GM10266 (cell line): ENCODE measurements around the gene SCMH1.

Source experiments
- DNase-seq: peaks from one replicate; pipeline ENCODE4 v3.0.0; 2012; ENCODE audit errors: extremely low spot score
- TF ChIP-seq, protein P1 (sequence below): IDR thresholded peaks from 2 replicates; pipeline ENCODE4 v1.5.1; 2012; ENCODE audit warnings: mild to moderate bottlenecking, low read depth; ENCODE audit not compliant: control insufficient read depth, insufficient read depth; ENCODE audit errors: missing control alignments

The SCMH1 gene

DNA sequence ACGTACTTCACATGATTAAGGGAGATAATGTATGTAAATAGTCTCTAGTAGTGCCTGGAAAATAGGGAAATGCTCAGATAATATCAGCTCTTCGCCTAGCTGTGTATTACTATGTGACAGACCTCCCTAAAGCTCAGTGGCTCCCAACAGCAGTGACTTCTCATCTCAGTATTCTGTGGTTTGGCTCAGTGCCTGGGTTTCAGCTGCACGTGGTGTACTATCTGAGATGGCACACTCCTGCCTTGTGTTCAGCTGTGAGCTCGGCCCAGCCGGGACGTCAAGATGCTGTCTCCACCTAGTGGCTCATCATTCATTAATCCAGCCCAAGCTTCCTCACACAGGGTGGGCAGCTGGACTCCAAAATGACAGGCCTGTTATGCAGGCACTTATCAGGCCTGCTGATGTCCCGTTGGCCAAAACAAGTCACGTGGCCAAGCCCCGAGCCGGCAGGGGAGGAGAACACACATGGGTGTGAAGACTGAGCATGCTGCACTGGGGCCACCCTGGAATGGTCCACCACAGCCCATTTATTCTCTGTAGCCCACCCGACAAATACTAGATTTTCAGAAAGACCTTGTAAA, 238.4 kb downstream of the SCMH1 start:
- peak; percentile 76 for DNase-seq
- TF ChIP-seq, protein P1, sequence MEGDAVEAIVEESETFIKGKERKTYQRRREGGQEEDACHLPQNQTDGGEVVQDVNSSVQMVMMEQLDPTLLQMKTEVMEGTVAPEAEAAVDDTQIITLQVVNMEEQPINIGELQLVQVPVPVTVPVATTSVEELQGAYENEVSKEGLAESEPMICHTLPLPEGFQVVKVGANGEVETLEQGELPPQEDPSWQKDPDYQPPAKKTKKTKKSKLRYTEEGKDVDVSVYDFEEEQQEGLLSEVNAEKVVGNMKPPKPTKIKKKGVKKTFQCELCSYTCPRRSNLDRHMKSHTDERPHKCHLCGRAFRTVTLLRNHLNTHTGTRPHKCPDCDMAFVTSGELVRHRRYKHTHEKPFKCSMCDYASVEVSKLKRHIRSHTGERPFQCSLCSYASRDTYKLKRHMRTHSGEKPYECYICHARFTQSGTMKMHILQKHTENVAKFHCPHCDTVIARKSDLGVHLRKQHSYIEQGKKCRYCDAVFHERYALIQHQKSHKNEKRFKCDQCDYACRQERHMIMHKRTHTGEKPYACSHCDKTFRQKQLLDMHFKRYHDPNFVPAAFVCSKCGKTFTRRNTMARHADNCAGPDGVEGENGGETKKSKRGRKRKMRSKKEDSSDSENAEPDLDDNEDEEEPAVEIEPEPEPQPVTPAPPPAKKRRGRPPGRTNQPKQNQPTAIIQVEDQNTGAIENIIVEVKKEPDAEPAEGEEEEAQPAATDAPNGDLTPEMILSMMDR = peak; percentile 64

- TF ChIP-seq, protein P1 = no peak
- DNase-seq = no peak
Observed at GRCh38 chr1:41003127-41003639, 238.9 kb downstream of the SCMH1 start.

DNA sequence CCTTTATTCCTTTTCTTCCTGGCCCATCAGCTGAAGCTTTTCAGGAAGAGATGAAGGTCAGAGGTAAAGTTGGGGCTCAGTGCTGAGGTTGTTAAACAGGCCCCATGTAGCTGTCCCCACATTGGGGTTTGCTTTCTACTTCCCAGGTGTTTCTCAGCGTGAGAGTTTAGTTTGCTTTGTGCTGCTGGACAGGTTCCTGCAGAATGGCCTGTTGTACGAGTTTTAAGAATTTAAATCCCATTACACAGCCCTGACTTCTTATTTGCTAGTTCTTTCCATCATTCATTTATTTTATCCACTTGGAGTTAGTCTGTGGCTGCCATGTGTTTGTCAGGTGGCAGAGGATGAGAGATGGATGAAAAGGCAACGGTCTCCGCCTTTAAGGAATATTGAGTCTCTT, 243.4 kb downstream of the SCMH1 start:
- TF ChIP-seq, protein P1 = no peak

DNA sequence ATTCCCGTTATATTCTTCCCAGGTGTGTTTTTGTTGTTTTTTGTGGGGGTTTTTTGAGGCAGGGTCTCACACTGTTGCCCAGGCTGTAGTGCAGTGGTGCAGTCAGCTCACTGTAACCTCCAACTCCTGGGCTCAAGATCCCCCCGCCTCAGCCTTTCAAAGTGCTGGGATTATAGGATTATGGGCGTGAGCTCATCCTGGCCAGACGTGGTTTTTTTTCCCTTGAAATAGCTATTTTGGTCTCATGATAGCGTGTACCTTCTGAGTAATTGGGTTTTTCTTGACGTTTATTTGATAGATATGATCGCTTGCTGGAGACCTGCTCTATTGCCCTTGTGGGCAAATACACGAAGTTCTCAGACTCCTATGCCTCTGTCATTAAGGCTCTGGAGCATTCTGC, 245.0 kb downstream of the SCMH1 start:
- TF ChIP-seq, protein P1 = no peak
- no peak for DNase-seq

More for the DNA sequence above, 243.4 kb downstream of the SCMH1 start:
- DNase-seq = no peak

DNA sequence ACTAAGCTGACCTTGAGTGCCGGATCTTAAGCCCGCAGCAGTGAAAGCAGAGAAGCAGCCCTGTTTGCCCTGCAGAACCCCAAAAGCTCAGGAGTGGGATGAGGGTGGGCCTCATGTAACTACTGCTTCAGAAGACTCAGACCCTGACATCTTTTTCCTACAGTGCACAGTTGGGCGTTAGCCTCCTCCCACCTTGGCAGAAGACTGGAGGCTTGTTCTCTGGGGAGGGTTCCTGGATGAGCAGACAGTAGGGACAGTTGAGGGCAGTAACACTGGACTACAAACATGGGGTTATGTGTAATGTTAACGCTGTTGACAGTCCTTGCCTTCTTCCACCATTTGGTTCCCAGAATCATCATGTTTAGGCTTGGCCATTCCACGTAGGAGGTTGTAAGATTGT, 253.0 kb downstream of the SCMH1 start:
- TF ChIP-seq, protein P1 = no peak
- DNase-seq = no peak

- TF ChIP-seq, protein P1 = no peak
- no peak for DNase-seq
Observed at GRCh38 chr1:40988280-40988679, 253.8 kb downstream of the SCMH1 start.

- no peak for DNase-seq
- TF ChIP-seq, protein P1 = no peak
Observed at GRCh38 chr1:40987439-40988276, 254.4 kb downstream of the SCMH1 start.
